Neural progenitor cell (in vitro differentiated cells): ENCODE measurements around the gene CHIT1. TPM values are rescaled to one million over a fixed set of nuclear protein-coding genes. Genes with fewer than 3 reads are reported as not detected.
"Not testable (repeated sequence)": the region's sequence is repeated elsewhere in the genome, so short reads cannot be mapped to it uniquely, and the experiment has no call there.

ENCODE experiments used
- DNase-seq: peaks from one replicate; pipeline ENCODE4 v3.0.0-alpha.2; 2016; ENCODE audit warnings: low spot score
- H2AFZ ChIP-seq: fragments of 200-600 bp; sonication (generic); replicated peaks from 2 replicates; pipeline ENCODE4 v1.6.1; 2016; ENCODE audit warnings: antibody characterized with exemption
- H3F3A ChIP-seq: fragments of 200-600 bp; sonication (generic); 2 replicates; pipeline ENCODE4 v1.6.1; 2016; ENCODE audit warnings: antibody characterized with exemption, low read depth
- H3K27ac ChIP-seq: fragments of 200-600 bp; sonication (generic); 2 replicates; pipeline ENCODE4 v1.5.1; 2016; ENCODE audit warnings: mild to moderate bottlenecking
- H3K27me3 ChIP-seq: fragments of 200-600 bp; sonication (generic); 2 replicates; pipeline ENCODE4 v1.6.1; 2016; ENCODE audit warnings: mild to moderate bottlenecking, moderate library complexity
- H3K36me3 ChIP-seq: fragments of 200-600 bp; sonication (generic); 2 replicates; pipeline ENCODE4 v1.5.1; 2016
- H3K4me1 ChIP-seq: fragments of 200-600 bp; sonication (generic); 2 replicates; pipeline ENCODE4 v1.6.1; 2016; ENCODE audit warnings: mixed run types
- H3K4me2 ChIP-seq: fragments of 200-600 bp; sonication (generic); 2 replicates; pipeline ENCODE4 v1.6.1; 2016
- H3K4me3 ChIP-seq: fragments of 200-600 bp; sonication (generic); 2 replicates; pipeline ENCODE4 v1.5.1; 2016
- H3K79me2 ChIP-seq: fragments of 200-600 bp; sonication (generic); 2 replicates; pipeline ENCODE4 v1.6.1; 2016; ENCODE audit warnings: low read depth
- H3K9ac ChIP-seq: fragments of 200-600 bp; sonication (generic); 2 replicates; pipeline ENCODE4 v1.6.1; 2016
- H3K9me3 ChIP-seq: fragments of 200-600 bp; sonication (generic); 2 replicates; pipeline ENCODE4 v1.5.1; 2016; ENCODE audit warnings: low read depth
- H4K20me1 ChIP-seq: fragments of 200-600 bp; sonication (generic); 2 replicates; pipeline ENCODE4 v1.6.1; 2016; ENCODE audit warnings: low read depth
- H3K27ac Mint-ChIP-seq: 3 replicates; pipeline ENCODE4 v1.8.0; 2021; ENCODE audit warnings: mixed read lengths
- H3K27me3 Mint-ChIP-seq: 2 replicates; pipeline ENCODE4 v1.8.0; 2022; ENCODE audit warnings: low read depth, mild to moderate bottlenecking, inconsistent platforms, moderate library complexity, mixed read lengths; ENCODE audit not compliant: insufficient read depth
- H3K36me3 Mint-ChIP-seq: 3 replicates; pipeline ENCODE4 v1.8.0; 2021; ENCODE audit warnings: mixed read lengths
- H3K4me1 Mint-ChIP-seq: 3 replicates; pipeline ENCODE4 v1.8.0; 2021; ENCODE audit warnings: mixed read lengths
- H3K4me3 Mint-ChIP-seq: 3 replicates; pipeline ENCODE4 v1.8.0; 2021; ENCODE audit warnings: mild to moderate bottlenecking, moderate library complexity, mixed read lengths
- H3K9me3 Mint-ChIP-seq: 3 replicates; pipeline ENCODE4 v1.8.0; 2020; ENCODE audit warnings: mixed read lengths
- CTCF ChIP-seq: fragments of 200-600 bp; sonication (generic); IDR thresholded peaks from 2 replicates; pipeline ENCODE4 v1.5.1; 2017; ENCODE audit warnings: antibody characterized with exemption, mild to moderate bottlenecking
- EZH2 ChIP-seq: fragments of 200-600 bp; sonication (generic); IDR thresholded peaks from 2 replicates; pipeline ENCODE4 v1.6.1; 2017; ENCODE audit warnings: antibody characterized with exemption, mild to moderate bottlenecking, moderate library complexity
- EZH2phosphoT487 ChIP-seq: fragments of 200-600 bp; sonication (generic); IDR thresholded peaks from 2 replicates; pipeline ENCODE4 v1.6.1; 2017; ENCODE audit warnings: antibody characterized with exemption
- total RNA-seq: library from RNA; depleted of rRNA; stranded (reverse); fragments of >200 nt; gene quantifications from 2 replicates; pipeline ENCODE4 v1.2.3, GENCODE V29; 2015; ENCODE audit warnings: low replicate concordance

Gene CHIT1
- total RNA-seq, 1 donor from 2014 or later: 0.11 TPM

- H3K27me3 ChIP-seq: peaks cover 25% of the 10 kb centered on the region
- H3K36me3 ChIP-seq: no peaks in the 10 kb centered on the region
- no peaks in the 10 kb centered on the region for H3K9me3 ChIP-seq
- H3K79me2 ChIP-seq: no peaks in the 10 kb centered on the region
- H3K27ac ChIP-seq: no peak overlapping the region
- H3K27me3 Mint-ChIP-seq: peaks cover 3% of the 10 kb centered on the region
- H3K4me1 Mint-ChIP-seq: no peaks in the 10 kb centered on the region
- no peaks in the 10 kb centered on the region for H4K20me1 ChIP-seq
- H3K4me1 ChIP-seq: no peaks in the 10 kb centered on the region
- H3F3A ChIP-seq: no peaks in the 10 kb centered on the region
- no peak overlapping the region for H3K4me3 ChIP-seq
- no peak overlapping the region for H3K9ac ChIP-seq
- H3K9me3 Mint-ChIP-seq: peaks cover 19% of the 10 kb centered on the region
- DNase-seq: no peak
- H2AFZ ChIP-seq: no peak overlapping the region
- no peak overlapping the region for H3K4me3 Mint-ChIP-seq
- H3K27ac Mint-ChIP-seq: no peak overlapping the region
- no peaks in the 10 kb centered on the region for H3K36me3 Mint-ChIP-seq
- H3K4me2 ChIP-seq: no peak overlapping the region
- TF ChIP-seq CTCF (no peak), EZH2phosphoT487 (no peak), EZH2 (no peak)
Observed at GRCh38 chr1:203239526-203240305, 10.2 kb upstream of the CHIT1 start.

DNA sequence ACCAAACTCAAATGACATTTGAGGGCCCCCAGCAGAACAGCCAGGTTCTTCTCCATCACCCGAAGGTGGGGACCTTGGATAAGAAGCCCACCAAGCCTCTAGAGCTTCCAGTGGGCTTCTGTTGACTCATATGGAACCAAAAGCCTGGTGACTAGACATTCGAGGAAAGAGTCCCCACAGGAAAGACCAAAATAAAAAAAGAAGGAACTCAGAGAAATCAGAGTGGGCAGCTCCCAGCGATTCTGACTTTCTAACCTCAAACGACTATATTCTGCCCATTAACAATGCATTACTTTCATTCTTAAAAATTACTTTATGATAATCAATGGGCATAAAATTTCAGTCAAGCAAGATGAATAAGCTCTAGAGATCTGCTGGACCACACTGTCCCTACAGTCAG is 9.6 kb upstream of the CHIT1 start:
- Histone ChIP-seq H3K4me3 (no peak overlapping the region), H2AFZ (no peak overlapping the region), H3K79me2 (no peaks in the 10 kb centered on the region), H3K36me3 (no peaks in the 10 kb centered on the region), H3F3A (no peaks in the 10 kb centered on the region), H3K9ac (no peak overlapping the region), H3K27ac (no peak overlapping the region), H3K4me2 (no peak overlapping the region), H3K9me3 (no peaks in the 10 kb centered on the region), H3K27me3 (peaks cover 21% of the 10 kb centered on the region), H4K20me1 (no peaks in the 10 kb centered on the region), H3K4me1 (no peaks in the 10 kb centered on the region)
- peaks cover 3% of the 10 kb centered on the region for H3K27me3 Mint-ChIP-seq
- peaks cover 21% of the 10 kb centered on the region for H3K9me3 Mint-ChIP-seq
- H3K4me3 Mint-ChIP-seq: no peak overlapping the region
- no peak for TF ChIP-seq EZH2phosphoT487
- TF ChIP-seq CTCF: no peak
- no peak for TF ChIP-seq EZH2
- DNase-seq: no peak
- no peaks in the 10 kb centered on the region for H3K4me1 Mint-ChIP-seq
- H3K27ac Mint-ChIP-seq: no peak overlapping the region
- no peaks in the 10 kb centered on the region for H3K36me3 Mint-ChIP-seq

GRCh38 chr1:203238535-203238934 is 9.1 kb upstream of the CHIT1 start:
- Histone ChIP-seq H3K27me3 (peaks cover 15% of the 10 kb centered on the region), H3K4me3 (no peak overlapping the region), H3K79me2 (no peaks in the 10 kb centered on the region), H3K27ac (no peak overlapping the region), H3K36me3 (no peaks in the 10 kb centered on the region), H3F3A (no peaks in the 10 kb centered on the region), H3K4me2 (no peak overlapping the region), H3K9ac (no peak overlapping the region), H3K4me1 (no peaks in the 10 kb centered on the region), H2AFZ (no peak overlapping the region), H4K20me1 (no peaks in the 10 kb centered on the region), H3K9me3 (no peaks in the 10 kb centered on the region)
- H3K27ac Mint-ChIP-seq: no peak overlapping the region
- no peak overlapping the region for H3K4me3 Mint-ChIP-seq
- TF ChIP-seq CTCF (no peak), EZH2 (no peak), EZH2phosphoT487 (no peak)
- H3K27me3 Mint-ChIP-seq: peaks cover 7% of the 10 kb centered on the region
- peaks cover 26% of the 10 kb centered on the region for H3K9me3 Mint-ChIP-seq
- no peak for DNase-seq
- H3K4me1 Mint-ChIP-seq: no peaks in the 10 kb centered on the region
- H3K36me3 Mint-ChIP-seq: no peaks in the 10 kb centered on the region

GRCh38 chr1:203234901-203235300 is 5.4 kb upstream of the CHIT1 start:
- H2AFZ ChIP-seq, H3K4me3 ChIP-seq, H4K20me1 ChIP-seq, H3K79me2 ChIP-seq, H3K4me1 Mint-ChIP-seq, H3K27me3 Mint-ChIP-seq, H3K36me3 ChIP-seq, H3K4me2 ChIP-seq, H3K4me3 Mint-ChIP-seq, H3K27me3 ChIP-seq, H3K9me3 ChIP-seq, H3K4me1 ChIP-seq, H3F3A ChIP-seq, H3K27ac ChIP-seq, H3K9ac ChIP-seq, H3K27ac Mint-ChIP-seq, DNase-seq, H3K36me3 Mint-ChIP-seq: not testable (repeated sequence)
- peaks cover 26% of the 10 kb centered on the region for H3K9me3 Mint-ChIP-seq
